22Rv1 (cell line): Measurements from ENCODE around the gene HS6ST2.

Source experiments
- H3K27ac ChIP-seq: fragments of 450-650 bp; 2 replicates; pipeline ENCODE4 v1.5.1; 2017
- CTCF ChIP-seq: fragments of 450-650 bp; IDR thresholded peaks from 2 replicates; pipeline ENCODE4 v1.5.1; 2017; ENCODE audit warnings: mild to moderate bottlenecking
- ZFX ChIP-seq: fragments of 450-650 bp; IDR thresholded peaks from 2 replicates; pipeline ENCODE4 v1.6.1; 2017; ENCODE audit warnings: antibody characterized with exemption, borderline replicate concordance

Gene HS6ST2

GRCh38 chrX:132958091-132958703 lies at the start of gene HS6ST2:
Gene HS6ST2 (minus strand): TSS chrX:132958629.
- TF ChIP-seq ZFX = no peak
- no peak for TF ChIP-seq CTCF

GRCh38 chrX:133007458-133007857 lies 49.0 kb upstream of the HS6ST2 start:
- no peak overlapping the region for H3K27ac ChIP-seq
- no peak for TF ChIP-seq ZFX
- no peak for TF ChIP-seq CTCF

More at GRCh38 chrX:132958091-132958703, at the start of gene HS6ST2:
- H3K27ac ChIP-seq = no peak within 1 kb of the TSS

- no peak overlapping the region for H3K27ac ChIP-seq
- TF ChIP-seq CTCF = no peak
- no peak for TF ChIP-seq ZFX
Observed at GRCh38 chrX:133005616-133006015, 47.2 kb upstream of the HS6ST2 start.

GRCh38 chrX:133005042-133005441 lies 46.6 kb upstream of the HS6ST2 start:
- peak; percentile 66 for TF ChIP-seq CTCF
- TF ChIP-seq ZFX = no peak
- H3K27ac ChIP-seq = no peak overlapping the region

- TF ChIP-seq ZFX (no peak), CTCF (no peak)
- no peak overlapping the region for H3K27ac ChIP-seq
Observed at GRCh38 chrX:132999209-132999608, 40.8 kb upstream of the HS6ST2 start.

GRCh38 chrX:132990835-132991234 lies 32.4 kb upstream of the HS6ST2 start:
- no peak overlapping the region for H3K27ac ChIP-seq
- TF ChIP-seq CTCF (no peak), ZFX (no peak)

- H3K27ac ChIP-seq = no peak overlapping the region
Observed at GRCh38 chrX:132986556-132986955, 28.1 kb upstream of the HS6ST2 start.

More at GRCh38 chrX:132986556-132986955, 28.1 kb upstream of the HS6ST2 start:
- TF ChIP-seq ZFX (no peak), CTCF (no peak)
